ENCODE data around the gene KCNE4.
"Not testable (repeated sequence)": the region's sequence is repeated elsewhere in the genome, so short reads cannot be mapped to it uniquely, and the experiment has no call there.

Gene KCNE4

DNA sequence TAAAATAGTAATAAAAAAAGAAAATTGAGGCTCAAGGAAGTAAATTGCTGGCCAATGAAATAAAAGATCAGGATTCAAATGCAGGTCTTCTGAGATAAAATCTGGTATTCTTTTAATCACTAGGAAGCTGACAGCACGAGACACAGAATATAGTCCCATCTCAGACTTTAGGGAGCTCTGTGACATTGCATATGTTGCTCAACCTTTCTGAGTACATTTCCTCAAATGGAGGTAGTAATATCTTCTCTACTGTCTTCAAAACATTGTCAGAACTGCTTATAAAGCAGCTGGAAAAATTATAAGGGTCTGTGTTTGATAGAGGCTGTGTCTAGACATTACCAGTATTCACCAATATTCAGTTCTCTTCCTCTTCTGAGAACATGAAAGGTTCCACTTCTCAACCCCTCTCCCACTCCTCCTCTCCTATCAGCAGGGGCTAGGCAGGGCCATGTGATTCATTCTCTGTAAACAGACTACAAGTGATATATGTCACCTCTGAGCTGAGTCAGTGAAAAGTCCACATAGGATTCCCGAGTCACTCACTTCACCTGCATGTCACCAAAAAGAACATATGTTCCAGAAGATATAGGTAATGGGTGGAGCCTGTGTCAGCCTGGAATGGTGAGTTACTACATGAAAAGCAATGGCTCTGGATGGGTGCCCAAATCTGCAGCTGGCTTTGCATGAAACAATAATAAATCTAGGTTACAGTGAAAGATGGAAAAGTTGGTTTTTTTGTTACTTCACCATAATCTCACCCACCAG lies 7.1 kb downstream of the KCNE4 start:
- DNase-seq (ENCODE audit: low read depth), result no peak

DNA sequence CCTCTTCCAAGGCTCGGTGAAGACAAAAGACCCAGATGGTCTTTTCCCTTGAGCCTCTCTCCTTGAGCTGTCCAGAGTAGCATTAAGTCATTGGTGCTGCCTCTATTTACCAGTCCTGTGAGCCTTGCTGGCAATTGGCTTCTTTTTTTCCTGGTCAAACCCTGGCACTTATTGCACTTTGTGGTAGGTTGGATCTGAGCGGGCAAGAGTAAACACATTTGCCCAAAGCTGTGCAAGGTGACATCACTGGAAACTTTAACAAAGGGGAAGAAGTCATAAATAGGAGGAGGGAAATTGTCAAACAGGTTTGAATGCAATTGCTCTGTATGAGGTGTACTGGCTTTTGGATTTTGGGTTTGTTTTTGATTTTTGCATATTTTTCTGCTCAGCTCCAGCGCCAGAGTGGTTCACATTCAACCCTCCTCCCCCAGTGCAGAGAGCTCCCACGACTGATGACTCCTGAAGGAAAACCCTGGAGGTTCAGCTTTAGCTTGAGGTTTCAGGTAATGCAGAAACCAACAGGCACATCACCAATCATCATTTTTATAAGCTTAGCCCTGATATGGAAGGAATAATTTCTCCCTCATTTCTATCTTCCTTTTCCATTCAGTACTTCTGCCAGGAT lies 8.3 kb downstream of the KCNE4 start:
- no peak for DNase-seq (ENCODE audit: low read depth)

DNA sequence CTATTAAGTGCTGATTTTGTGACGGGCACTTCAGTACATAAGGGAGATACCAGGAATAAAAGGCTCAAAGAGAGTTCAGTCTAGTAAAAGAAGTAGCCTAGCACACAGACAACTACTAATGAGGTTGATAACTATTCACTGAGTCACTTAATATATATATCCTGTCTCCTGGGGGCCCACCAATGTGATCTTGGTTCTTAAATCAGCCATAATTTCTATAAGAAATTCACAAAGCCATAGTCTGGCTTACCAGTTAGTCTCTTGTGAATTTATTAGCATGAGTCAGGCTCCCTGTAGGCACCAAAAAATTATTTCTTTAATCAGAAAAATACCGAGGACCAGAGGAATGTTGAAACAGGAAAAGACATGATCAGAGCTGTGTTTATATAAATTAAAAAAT lies 10.4 kb downstream of the KCNE4 start:
- no peak for DNase-seq (ENCODE audit: low read depth)

DNA sequence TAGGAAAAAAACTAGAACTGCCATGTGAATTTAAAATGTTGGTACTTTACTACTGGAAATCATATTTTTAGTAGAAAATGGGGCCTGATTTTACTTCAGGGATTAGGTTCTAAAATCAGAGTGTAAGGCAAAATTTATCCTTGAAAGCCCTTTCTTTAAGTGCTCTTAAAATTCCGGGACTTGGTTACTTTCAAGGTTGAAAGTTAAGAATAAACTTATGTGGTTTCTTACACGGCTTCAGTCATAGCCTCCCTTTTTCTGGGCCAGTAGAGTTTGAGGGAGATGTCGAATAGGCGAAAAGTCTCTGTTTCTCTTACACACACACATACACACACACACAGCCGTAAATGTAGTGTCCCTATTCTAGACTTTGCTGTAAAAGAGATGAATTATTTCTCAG lies 13.1 kb downstream of the KCNE4 start:
- DNase-seq (ENCODE audit: low read depth), result no peak

DNA sequence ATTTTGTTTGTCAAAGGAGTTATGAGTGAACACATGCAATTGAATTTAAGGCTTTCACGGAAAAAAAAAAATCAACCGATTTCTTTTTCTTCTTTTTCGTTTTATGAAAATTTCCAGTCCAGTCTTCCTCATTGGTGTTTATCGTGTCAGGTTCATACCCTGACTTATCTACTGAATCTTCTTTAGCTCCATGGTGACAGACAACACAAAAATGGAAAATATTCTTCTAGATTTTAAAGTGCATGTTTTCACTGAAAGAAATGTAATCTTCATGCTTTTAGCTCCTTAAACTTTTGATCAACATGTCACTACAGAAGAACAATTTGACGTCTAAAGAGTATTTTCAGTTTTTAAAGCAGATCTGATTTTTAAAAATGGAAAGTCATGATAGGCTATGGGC lies 14.7 kb downstream of the KCNE4 start:
- no peak for DNase-seq (ENCODE audit: low read depth)

DNA sequence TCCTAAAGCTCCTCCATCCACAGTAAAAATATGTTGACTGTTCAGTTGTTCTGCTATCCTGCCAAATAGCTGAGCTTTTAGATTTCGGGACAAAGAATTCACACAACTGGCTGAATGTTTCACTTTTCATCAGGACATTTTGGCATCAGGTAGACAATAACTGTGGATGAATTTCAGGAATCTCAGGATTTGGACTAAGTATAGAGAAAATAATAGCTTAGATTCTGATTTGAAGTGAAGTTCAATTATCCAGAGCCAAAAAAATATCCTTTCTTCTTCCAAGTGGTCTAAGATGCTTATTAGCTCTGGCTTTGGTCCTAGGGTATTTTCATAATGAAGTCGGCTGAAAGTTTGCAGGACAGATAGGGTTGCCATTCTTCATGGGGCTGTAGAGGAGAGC lies 16.1 kb downstream of the KCNE4 start:
- no peak for DNase-seq (ENCODE audit: low read depth)

DNA sequence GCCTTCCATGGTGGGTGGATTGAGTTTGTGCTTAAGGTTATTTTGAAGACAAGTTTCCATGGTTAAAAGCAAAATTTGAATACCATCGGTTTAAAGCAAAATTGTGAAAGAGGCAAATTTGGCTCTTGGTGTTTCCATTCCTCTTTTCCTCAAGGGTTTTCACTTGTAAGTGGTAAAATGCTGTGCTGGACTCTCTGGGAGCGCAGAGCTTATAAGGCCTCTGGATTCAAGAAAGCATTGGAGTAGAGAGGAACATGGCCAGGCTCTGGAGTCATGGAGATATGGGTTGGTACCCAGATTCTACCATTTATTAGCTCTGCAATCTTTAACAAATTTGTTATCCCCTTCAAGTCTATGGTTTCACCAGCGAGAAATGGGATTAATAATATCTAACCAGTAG lies 17.5 kb downstream of the KCNE4 start:
- no peak for DNase-seq (ENCODE audit: low read depth)

DNA sequence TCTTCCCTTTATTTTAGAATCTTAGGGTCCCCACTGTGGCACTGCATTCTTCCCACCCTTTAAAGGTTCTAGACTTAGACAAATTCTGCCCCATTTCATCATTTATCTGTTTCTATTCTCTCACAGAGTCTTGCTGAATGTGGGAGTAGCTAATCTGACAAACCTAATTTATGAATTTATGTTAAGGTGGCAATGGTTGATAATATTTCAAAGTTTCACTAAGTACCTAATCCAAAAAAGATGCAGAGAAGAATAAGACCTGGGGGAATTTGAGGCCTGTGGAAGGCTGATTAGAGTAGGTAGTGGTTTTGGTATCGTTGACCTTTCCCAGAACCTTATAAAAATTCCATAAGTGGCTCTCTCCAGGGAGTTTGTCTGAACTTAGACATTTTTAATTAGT lies 18.0 kb downstream of the KCNE4 start:
- no peak for DNase-seq (ENCODE audit: low read depth)

DNA sequence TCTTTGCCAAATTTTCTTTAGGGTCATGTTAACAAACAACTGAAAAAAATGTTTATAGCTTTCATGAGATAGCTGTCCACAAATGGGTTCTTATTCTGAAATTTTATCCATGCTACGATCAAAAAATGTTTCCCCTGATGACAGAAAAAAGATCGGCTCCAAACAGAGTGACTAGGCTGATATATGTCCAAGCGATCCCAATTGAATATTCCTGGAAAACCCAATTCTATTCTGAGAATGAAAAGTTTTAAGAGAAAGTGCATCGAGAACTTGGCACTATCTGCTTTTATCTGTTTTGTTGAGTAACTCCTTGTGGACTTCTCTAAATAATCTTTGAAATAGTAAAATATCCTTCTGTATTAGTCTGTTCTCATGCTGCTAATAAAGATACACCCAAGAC lies 19.1 kb downstream of the KCNE4 start:
- no peak for DNase-seq (ENCODE audit: low read depth)

DNA sequence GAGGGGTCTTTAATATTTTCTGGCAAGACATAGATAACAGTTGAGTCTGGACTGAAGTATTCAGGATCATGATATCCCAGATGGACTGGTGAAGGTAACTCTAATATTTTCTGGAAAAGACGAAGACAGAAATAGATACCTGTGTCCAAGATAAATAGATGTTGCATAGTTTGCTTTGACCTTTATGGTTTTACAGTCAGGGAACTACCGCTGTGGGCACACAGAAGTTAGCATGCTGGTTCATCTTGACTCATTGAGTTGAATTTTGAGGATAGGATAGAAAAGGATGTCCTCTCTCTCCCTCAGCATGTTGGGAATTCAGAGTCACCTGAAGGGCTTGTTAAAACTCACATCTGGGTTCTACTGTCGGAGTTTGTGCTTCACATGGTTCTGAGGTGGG lies 20.8 kb downstream of the KCNE4 start:
- DNase-seq (ENCODE audit: low read depth), result no peak

DNA sequence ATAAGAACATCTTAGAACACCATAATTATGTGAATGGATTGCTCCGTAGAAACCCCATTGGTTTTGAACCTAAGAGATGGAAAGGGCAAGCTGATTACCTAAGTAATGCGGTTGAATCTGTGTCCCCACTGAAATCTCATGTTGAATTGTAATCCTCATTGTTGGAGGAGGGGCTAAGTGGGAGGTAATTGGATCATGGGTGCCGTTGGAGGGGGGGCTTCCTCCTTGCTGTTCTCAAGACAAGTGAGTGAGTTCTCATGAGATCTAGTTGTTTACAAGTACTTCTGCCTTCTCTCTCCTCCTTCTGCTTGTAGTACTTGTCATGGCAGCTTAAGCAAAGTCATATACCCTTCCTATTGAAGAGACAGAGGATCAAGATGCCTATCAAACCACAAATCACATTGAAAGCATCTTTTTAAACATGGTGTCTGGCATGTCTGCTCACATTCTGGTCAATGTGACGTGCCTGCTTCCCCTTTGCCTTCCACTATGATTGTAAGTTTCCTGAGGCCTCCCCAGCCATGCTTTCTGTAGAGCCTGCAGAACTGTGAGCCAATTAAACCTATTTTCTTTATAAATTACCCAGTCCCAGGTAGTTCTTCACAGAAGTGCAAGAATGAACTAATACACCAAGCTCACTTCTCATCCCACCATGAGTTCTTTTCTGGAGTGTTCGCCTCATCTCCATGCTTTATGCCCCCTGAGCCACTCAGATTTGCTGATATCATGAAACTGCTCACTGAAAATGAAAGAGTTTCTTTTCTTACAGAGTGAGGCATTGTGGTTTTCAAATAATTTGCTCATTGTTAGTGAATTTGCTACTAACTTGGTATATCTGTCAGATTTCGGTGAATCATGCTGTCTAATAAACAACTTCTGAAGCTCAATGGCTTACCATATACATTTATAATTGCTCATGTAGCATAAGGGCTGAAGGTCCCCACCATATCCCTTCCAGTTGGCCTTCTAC lies 23.6 kb downstream of the KCNE4 start:
- no peak for DNase-seq (ENCODE audit: low read depth)

DNA sequence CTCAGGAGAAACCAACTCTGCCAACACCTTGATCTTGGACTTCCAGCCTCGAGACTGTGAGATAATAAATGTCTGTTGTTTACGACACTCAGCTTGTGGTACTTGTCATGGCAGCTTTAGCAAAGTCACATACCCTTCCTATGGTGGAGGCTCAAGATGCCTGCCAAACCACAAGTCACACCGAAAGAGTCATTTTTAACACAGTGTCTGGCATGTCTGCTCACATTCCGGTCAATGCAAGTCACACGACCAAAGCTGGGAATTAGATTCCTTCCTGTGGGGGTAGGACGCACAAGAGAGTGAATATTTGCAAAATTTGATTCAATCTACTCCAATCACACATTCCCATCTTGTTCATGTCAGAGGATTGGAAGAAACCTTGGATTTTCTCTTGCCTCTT lies 24.6 kb downstream of the KCNE4 start:
- no peak for DNase-seq (ENCODE audit: low read depth)

DNA sequence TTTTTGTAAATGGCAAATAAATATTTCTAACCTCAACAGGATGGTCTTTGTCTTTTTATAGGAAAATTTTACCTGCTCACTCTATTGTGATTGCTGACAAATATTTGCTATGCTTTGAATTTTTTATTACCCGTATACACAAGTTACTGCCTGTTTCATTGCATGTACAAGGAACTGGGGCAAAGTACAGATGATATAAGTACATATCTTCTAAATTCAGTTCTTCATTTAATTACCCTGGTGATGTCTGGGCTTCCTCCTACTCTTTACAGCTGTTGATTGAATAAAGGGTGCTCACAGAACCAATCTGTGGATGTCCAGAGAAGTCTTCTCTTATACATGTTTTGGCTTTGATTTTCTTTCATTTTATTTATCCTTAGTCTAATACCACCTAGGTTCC lies 26.5 kb downstream of the KCNE4 start:
- no peak for DNase-seq (ENCODE audit: low read depth)

DNA sequence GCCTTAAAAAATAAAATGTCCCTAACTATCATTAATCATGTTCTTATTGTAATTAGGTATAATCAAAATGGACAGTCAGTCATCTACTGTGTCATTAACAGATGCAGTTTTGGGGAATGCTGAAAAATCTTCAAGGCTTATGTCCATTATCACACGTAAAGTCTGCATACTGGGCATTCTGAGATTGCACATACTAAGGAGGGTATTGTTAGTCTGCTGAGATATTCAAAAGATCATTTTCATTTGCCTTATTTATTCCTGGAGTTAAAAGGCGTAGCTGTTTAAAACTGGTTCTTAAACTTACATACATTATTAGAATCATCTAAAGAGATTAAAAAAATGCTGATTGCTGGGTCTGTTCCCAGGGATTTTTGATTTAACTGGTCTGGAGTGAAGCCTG lies 27.4 kb downstream of the KCNE4 start:
- no peak for DNase-seq (ENCODE audit: low read depth)

DNA sequence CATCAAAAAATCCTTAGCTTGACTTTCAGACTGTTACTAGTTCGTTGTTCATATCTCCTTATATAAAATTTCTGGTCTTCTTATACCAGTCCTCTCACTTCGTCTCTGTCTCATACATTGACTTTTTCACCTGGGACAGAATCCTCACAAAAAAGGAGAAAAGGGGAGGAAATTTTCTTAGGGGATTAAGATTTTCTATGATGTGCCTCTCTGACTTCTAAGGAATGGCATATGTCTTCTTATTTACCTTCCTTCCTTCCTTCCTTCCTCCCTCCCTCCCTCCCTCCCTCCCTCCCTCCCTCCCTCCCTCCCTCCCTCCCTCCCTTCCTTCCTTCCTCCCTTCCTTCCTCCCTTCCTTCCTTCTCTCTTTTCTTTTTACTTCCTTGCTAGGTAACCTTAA lies 27.9 kb downstream of the KCNE4 start:
- no peak for DNase-seq (ENCODE audit: low read depth)

DNA sequence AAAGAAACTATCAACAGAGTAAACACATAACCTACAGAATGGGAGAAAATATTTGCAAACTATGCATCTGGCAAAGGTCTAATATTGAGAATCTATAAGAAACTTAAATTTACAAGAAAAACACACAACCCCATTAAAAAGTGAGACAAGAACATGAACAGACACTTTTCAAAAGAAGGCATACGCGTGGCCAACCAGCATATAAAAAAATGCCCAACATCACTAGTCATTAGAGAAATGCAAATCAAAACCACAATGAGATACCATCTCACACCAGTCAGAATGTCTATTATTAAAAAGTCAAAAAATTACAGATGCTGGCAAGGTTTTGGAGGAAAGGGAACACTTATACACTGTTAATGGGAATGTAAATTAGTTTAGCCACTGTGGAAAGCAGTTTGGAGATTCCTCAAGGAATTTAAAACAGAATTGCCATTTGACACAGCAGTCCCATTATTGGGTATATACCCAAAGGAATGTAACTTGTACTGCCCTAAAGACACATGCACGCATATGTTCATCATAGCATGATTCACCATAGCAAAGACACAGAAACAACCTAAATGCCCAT lies 28.9 kb downstream of the KCNE4 start:
- not testable (repeated sequence) for DNase-seq (ENCODE audit: low read depth)

DNA sequence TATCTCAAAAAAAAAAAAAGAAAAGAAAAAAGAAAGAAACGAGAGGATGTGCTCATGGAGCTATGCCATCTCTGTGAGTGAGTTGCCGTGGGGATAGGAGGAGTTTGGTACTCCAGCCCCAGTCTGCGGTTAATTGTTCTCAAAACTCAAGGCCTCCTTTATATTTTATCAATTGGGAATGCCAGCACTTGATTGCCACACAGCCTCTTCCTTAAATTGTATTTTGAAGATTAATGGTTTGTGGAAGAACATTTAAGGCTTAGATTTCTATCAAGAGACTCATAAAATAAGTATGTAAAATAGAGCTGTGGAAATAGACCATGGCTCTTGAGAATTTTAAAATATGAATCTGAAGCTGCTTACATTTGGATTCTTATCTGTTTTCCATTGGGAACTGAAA lies 29.8 kb downstream of the KCNE4 start:
- DNase-seq (ENCODE audit: low read depth), result no peak

DNA sequence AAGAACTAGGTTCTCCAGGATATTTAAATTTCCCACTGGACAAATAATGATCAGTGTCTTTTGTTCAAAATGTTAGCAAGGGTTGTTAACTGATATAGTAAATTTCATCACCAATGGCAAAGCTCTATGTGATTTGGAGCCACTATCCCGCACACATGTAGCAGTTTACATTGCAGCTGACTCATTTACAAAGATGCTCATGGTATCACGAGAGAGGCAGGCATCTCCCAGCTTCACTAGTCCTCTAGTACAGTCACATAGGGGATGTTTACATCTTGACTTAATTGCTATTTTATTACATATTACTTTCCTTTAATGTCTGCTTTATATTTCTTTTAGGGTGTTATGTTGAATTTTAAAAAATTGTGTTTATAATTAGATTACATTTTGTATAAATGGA lies 30.7 kb downstream of the KCNE4 start:
- no peak for DNase-seq (ENCODE audit: low read depth)

DNA sequence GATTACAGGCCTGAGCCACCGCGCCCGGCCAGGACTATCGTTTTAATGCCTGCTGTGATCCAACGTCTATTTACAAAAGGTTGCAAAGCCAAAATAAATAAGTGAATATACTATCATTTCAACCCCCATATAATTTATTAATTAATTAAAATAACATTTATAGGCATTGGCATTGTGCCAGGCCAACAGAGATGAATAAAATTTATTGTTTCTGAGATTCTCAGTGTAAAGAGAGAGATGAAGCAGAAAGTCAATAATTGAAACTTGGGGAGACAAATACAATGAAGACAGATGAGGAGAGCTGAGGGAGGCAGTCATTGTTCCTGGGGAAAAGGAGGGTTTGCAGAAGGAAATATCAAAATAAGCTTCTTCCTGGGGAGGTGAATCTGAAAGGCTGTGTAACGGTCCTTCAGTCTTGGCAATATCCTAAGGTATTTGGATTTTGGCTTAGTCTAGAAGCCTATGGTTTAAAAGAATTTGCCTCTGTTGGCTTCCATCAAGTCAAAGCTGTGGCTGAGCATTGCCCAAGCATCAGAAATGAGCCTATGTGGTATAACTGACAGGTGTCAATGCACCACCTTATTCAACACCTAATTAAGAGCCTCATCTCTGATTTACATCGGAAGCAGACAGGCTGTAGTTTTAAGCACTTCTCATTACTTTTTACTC lies 31.5 kb downstream of the KCNE4 start:
- no peak for DNase-seq (ENCODE audit: low read depth)

DNA sequence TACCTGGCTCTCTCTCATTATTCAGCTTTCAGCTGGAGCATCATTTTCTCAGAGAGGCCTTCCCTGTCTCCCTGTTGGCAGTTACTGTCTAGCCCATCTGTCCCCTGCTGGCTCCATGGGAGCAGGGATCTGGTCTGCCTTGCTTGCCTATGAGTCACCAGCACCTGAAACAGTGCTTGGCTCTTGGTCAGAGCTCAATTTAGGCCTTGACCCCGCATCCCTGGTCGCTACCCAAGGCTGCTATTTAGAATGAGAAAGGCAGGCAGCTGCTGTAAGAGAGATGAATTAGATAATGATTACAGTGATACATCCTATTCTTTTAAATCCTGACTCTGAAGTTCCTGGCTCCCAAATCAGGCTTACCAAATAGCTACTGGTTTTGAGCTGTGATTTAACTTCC lies 32.9 kb downstream of the KCNE4 start:
- DNase-seq (ENCODE audit: low read depth), result no peak

DNA sequence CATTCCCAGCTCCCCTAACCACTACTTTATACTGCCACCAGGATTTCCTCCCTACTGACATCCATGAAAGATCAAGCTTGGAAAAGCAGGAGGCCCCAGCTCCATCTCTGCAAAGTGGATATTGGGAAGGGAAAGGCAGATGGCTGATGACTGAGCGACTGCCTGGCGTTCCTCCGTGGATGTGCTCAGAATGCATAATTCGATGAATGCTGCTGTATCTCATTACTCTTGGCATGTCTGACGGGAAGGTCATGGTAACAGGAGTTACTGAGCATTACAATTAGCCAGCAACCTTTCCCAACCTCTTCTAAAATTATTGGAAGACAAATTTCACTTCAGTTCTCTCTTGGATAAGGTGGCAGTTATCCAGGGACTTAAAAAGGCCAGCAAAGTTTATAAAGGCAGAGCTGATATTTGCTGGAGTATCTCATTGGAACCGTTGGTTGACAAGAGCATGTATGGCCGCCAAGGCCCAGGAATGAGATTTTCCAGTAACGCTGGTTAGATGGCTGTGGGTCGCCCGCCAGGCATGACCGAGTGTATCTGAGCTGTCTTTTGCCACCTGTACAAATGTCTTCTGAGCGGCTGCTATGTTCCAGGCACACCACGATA lies 34.5 kb downstream of the KCNE4 start:
- no peak for DNase-seq (ENCODE audit: low read depth)

DNA sequence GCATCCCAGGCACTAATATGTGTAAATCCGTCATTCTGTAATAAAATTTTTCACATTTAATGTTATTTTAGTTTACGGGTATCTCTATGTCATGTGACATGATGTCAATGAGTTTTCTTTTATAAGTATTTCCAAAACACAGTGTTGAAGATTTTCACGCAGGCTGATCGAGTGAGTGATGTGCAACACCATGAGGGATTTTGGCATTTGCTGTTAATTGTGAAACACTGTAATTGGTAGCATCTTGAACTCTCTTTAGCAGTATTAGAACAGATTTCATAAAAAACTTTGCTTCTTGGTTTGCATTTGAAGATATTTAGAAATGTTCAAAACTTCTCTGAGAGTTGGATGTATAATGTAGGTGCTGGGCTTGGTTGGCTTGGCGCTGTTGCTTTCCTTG lies 35.5 kb downstream of the KCNE4 start:
- DNase-seq (ENCODE audit: low read depth), result no peak

All from activated T-helper 1 cell treated with Interleukin-2 at 50 U/mL for 16 hours (primary cell).